Stomach (tissue), 9 donors: ENCODE data around the gene IPO5. TPM values are rescaled to one million over a fixed set of nuclear protein-coding genes. Genes with fewer than 3 reads are reported as not detected.

ENCODE experiments used
- DNase-seq, 2 donors: peaks; one replicate each; pipeline versions ENCODE4 v3.0.0 to v3.0.0-alpha.2; 2013 to 2019
- H3K27ac ChIP-seq, 5 donors: fragments of 200-600 bp in 4 of 5; sonication (generic) in 4 of 5; one replicate each; pipeline ENCODE4 v1.5.1; 2013 to 2019; ENCODE audit warnings: mild to moderate bottlenecking in 1 of 5, moderate library complexity in 1 of 5
- H3K27me3 ChIP-seq, 3 donors: fragments of 200-600 bp; sonication (generic); one replicate each; pipeline ENCODE4 v1.5.1; 2017 to 2019; ENCODE audit warnings: mixed run types in 1 of 3
- H3K36me3 ChIP-seq, 4 donors: fragments of 200-600 bp; sonication (generic); 1 replicate in 3 of 4; 2 replicates in 1 of 4; pipeline ENCODE4 v1.5.1; 2016 to 2019
- H3K4me1 ChIP-seq, 4 donors: fragments of 200-600 bp; sonication (generic); one replicate each; pipeline ENCODE4 v1.5.1; 2016 to 2019
- H3K4me3 ChIP-seq, 4 donors: fragments of 200-600 bp; sonication (generic) in 3 of 4; one replicate each; pipeline ENCODE4 v1.5.1; 2016 to 2019; ENCODE audit warnings: mild to moderate bottlenecking in 1 of 4
- H3K9me3 ChIP-seq, 4 donors: fragments of 200-600 bp; sonication (generic); one replicate each; pipeline ENCODE4 v1.5.1; 2016 to 2019
- EP300 ChIP-seq: sonication (generic); formaldehyde crosslinking; IDR thresholded peaks from one replicate; pipeline ENCODE4 v1.6.1; 2017; ENCODE audit warnings: antibody characterized with exemption
- POLR2A ChIP-seq, 4 donors: fragments of 450-650 bp; IDR thresholded peaks; one replicate each; pipeline ENCODE4 v1.6.1; 2016; ENCODE audit warnings: antibody characterized with exemption in 4 of 4, control low read depth in 2 of 4, mild to moderate bottlenecking in 1 of 4, moderate library complexity in 1 of 4
- POLR2AphosphoS5 ChIP-seq, 3 donors: sonication (generic); formaldehyde crosslinking; IDR thresholded peaks; one replicate each; pipeline ENCODE4 v1.6.1; 2016; ENCODE audit warnings: antibody characterized with exemption in 3 of 3
- WGBS, 5 donors: extraction: QIAGEN DNeasy Blood & Tissue Kit in 3 of 5; methylation state at CpG; one replicate each; pipeline versions ENCODE4 v1.1.5 to v1.1.7; 2013 to 2018; 5-methylcytosine and 5-hydroxymethylcytosine counted together
- intact Hi-C: fragments of 100-400 bp; cut with DNase I; formaldehyde crosslinking; loops from one replicate; pipeline ENCODE4 v1.15.1; 2023; ENCODE audit warnings: low total_unique reads
- polyA plus RNA-seq, 3 donors: library from polyadenylated mRNA; stranded (reverse); fragments of 200-250 nt; gene quantifications; one replicate each; pipeline ENCODE4 v1.2.3, GENCODE V29; 2013
- total RNA-seq, 5 donors: library from RNA; depleted of rRNA; stranded (reverse); fragments of >200 nt; gene quantifications; one replicate each; pipeline versions ENCODE4 v1.1.0 to v1.2.3, GENCODE V29; 2014 to 2016
- TF ChIP-seq, protein P1 (sequence below), 7 experiments: fragments of 450-650 bp in 4 of 7; fragments of 200-600 bp in 3 of 7; sonication (generic) in 3 of 7; IDR thresholded peaks; one replicate each; pipeline ENCODE4 v1.5.1; 2016 to 2019; ENCODE audit warnings: antibody characterized with exemption in 7 of 7, control low read depth in 2 of 7, mild to moderate bottlenecking in 1 of 7
- donor health status: healthy with polysubstance abuse.
- donor health status: Bipolar disorder and iron deficiency.
- donor health status: healthy.

IPO5 gene
- total and polyA plus RNA-seq, 8 donors = 24.7 to 236 (median 60.1) TPM

DNA sequence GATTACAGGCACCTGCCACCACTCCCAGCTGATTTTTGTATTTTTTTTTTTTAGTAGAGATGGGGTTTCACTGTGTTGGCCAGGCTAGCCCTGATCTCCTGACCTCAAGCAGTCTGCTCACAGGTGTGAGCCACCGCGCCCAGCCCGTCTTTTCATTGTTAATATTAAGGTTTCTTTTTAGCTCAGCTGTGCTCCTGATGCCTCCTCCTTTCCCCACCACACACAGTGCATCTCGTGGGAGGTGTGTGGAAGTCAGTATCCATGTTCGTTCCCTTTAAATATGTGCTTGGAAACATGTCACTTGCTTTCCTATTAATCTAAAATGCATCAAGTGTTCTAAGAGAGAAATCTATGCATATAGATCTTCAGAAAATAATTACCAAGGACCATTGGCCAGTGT, 53.5 kb downstream of the IPO5 start:
- H3K36me3 ChIP-seq = peaks cover 74 to 100% (median 99%) of the 10 kb centered on the region in 4 donors
- 82 to 95% (median 92%) methylated on average over 5 of the region's 5 CpGs for WGBS, 5 donors

DNA sequence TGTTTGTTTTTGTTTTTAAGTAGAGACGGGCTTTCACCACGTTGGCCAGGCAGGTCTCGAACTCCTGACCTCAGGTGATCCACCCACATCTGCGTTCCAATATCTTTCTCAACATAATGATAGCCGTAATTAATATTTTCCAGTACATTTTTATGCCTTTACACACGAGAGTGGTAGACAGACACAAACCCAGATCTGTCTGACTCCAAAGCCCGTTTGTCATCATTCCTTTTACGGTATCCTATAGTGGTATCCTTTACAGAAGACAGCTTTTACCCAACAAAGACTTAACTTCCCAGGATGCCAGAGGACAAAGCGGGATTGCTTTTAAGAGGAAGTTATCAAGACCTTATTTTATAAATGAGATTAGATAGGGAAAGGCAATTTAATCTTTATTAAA, 59.8 kb downstream of the IPO5 start:
- no peak for TF ChIP-seq POLR2AphosphoS5 (IDR thresholded peaks at IDR 0.05)
- no peak for TF ChIP-seq EP300
- TF ChIP-seq, protein P1, sequence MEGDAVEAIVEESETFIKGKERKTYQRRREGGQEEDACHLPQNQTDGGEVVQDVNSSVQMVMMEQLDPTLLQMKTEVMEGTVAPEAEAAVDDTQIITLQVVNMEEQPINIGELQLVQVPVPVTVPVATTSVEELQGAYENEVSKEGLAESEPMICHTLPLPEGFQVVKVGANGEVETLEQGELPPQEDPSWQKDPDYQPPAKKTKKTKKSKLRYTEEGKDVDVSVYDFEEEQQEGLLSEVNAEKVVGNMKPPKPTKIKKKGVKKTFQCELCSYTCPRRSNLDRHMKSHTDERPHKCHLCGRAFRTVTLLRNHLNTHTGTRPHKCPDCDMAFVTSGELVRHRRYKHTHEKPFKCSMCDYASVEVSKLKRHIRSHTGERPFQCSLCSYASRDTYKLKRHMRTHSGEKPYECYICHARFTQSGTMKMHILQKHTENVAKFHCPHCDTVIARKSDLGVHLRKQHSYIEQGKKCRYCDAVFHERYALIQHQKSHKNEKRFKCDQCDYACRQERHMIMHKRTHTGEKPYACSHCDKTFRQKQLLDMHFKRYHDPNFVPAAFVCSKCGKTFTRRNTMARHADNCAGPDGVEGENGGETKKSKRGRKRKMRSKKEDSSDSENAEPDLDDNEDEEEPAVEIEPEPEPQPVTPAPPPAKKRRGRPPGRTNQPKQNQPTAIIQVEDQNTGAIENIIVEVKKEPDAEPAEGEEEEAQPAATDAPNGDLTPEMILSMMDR (IDR thresholded peaks at IDR 0.05) = no peak
- TF ChIP-seq POLR2A (IDR thresholded peaks at IDR 0.05) = no peak
- H3K27ac ChIP-seq = no peak overlapping the region
- H3K9me3 ChIP-seq = no peaks in the 10 kb centered on the region
- no peak for DNase-seq
- WGBS, 5 donors = 89 to 94% (median 91%) methylated on average over 9 of the region's 9 CpGs
- no peaks in the 10 kb centered on the region for H3K27me3 ChIP-seq
- H3K4me1 ChIP-seq = no peaks in the 10 kb centered on the region
- no peak overlapping the region for H3K4me3 ChIP-seq
- intact Hi-C loops = no loop called here
- H3K36me3 ChIP-seq = peaks cover 41 to 100% (median 99%) of the 10 kb centered on the region in 4 donors

More for the DNA sequence above, 53.5 kb downstream of the IPO5 start:
- intact Hi-C loops = no loop called here
- no peak overlapping the region for H3K4me3 ChIP-seq
- H3K27ac ChIP-seq = no peak overlapping the region
- H3K27me3 ChIP-seq = no peaks in the 10 kb centered on the region
- H3K4me1 ChIP-seq = peaks cover 0 to 10% (median 7%) of the 10 kb centered on the region in 4 donors
- no peak for DNase-seq
- TF ChIP-seq POLR2A (IDR thresholded peaks at IDR 0.05) (no peak), EP300 (no peak), POLR2AphosphoS5 (IDR thresholded peaks at IDR 0.05) (no peak)
- TF ChIP-seq, protein P1 (IDR thresholded peaks at IDR 0.05) = no peak
- no peaks in the 10 kb centered on the region for H3K9me3 ChIP-seq

DNA sequence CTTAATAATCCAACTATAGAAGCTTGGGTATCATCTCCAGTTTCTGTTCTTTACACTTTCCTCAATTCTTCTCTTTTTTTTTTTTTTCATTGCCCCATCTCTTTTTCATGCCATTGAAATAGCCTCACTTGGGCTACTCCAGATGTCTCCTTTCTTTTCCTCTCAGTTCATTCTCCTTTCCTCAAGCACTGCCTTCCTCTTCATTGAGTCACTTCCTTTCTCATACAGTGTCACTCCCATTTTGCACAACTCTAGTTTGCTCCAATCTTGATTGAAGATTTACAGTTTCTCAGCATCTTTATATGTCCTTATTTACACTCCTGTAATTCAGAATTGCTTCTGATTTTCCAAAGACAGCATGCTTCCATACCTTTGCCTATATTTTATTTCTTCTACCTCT, 61.3 kb downstream of the IPO5 start:
- no peak overlapping the region for H3K4me3 ChIP-seq
- H3K4me1 ChIP-seq = no peaks in the 10 kb centered on the region
- TF ChIP-seq EP300 = no peak
- TF ChIP-seq POLR2AphosphoS5 (IDR thresholded peaks at IDR 0.05) = no peak
- TF ChIP-seq, protein P1 (IDR thresholded peaks at IDR 0.05) = no peak
- no peak for TF ChIP-seq POLR2A (IDR thresholded peaks at IDR 0.05)
- no peak for DNase-seq
- intact Hi-C loops = no loop called here
- no peaks in the 10 kb centered on the region for H3K9me3 ChIP-seq
- H3K27ac ChIP-seq = no peak overlapping the region
- H3K36me3 ChIP-seq = peaks cover 38 to 100% (median 99%) of the 10 kb centered on the region in 4 donors
- H3K27me3 ChIP-seq = no peaks in the 10 kb centered on the region

DNA sequence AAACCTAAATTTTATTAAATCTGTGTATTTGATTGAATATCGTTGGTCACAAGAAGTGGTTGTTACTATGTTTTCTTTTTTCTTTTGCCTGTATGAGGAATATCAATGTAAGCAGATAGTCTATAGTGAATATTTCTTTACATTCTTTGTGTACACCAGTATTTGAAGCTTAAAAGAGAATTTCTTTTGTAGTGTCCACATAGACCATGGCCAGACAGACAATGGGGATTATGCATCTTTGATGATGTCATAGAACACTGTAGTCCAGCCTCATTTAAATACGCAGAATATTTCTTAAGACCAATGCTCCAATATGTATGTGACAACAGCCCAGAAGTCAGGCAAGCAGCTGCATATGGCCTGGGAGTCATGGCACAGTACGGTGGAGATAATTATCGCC, 64.8 kb downstream of the IPO5 start:
- TF ChIP-seq POLR2A (IDR thresholded peaks at IDR 0.05) (no peak), EP300 (no peak), POLR2AphosphoS5 (IDR thresholded peaks at IDR 0.05) (no peak)
- TF ChIP-seq, protein P1 (IDR thresholded peaks at IDR 0.05) = no peak
- 92 to 98% (median 95%) methylated on average over 4 of the region's 4 CpGs for WGBS, 5 donors
- Histone ChIP-seq H3K9me3 (no peaks in the 10 kb centered on the region), H3K36me3 (peaks cover 26 to 100% (median 97%) of the 10 kb centered on the region in 4 donors), H3K4me1 (no peaks in the 10 kb centered on the region), H3K27ac (no peak overlapping the region), H3K4me3 (no peak overlapping the region), H3K27me3 (no peaks in the 10 kb centered on the region)
- intact Hi-C loops = no loop called here
- DNase-seq = no peak
